Measurements from ENCODE around the gene BBOX1.
"Not testable (repeated sequence)": the region's sequence is repeated elsewhere in the genome, so short reads cannot be mapped to it uniquely, and the experiment has no call there.

Gene BBOX1

DNA sequence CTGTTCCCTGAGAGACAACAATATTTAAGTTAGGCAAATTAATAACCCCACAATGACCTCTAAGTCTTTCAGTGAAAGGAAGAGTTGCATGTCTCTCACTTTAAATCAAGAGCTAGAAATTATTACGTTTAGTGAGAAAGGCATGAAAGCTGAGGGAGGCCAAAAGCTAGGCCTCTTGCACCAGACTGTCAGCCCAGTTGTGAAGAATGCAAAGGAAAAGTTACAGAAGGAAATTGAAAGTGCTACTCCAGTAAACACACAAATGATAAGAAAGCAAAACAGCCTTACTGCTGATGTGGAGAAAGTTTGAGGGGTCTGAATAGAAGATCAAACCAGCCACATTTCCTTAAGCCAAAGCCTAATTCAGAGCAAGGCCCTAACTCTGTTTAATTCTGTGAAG, 45.0 kb downstream of the BBOX1 start:
- no peak for FAIRE-seq

DNA sequence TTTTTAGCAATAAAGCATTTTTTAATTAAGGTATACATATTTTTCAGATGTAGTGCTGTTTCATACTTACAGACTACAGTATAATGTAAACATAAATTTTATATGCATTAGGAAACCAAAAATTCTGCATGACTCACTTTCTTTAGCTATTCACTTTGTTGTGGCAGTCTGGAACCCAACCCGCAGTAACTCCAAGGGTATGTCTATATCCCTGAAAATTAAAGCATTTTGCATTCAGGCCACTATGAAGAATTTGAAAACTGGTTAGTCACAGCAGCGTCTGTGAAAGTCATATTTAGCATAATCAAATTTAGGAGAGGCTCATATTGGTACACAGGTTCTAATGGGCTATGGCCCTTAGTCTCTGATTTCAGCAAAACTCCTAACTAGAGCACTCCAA, 46.8 kb downstream of the BBOX1 start:
- FAIRE-seq: no peak

DNA sequence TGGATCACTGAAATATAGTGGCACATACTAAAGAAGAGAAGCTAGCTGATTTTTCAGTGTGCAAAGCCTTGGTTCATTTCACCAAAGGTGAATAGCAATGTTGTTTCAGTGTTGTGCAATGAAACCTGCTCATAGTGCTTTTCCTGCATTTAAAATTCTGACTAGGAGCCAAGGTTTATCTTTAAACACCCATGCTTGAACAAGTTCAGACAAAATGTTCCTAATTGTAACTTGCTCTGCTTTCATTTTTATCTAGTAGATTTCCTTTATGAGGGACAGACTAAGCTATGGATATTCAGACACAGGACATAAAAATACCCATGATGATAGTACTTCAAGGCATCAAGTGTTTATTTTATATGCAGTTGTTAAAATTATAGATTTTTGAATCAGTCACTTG, 47.7 kb downstream of the BBOX1 start:
- FAIRE-seq: no peak

DNA sequence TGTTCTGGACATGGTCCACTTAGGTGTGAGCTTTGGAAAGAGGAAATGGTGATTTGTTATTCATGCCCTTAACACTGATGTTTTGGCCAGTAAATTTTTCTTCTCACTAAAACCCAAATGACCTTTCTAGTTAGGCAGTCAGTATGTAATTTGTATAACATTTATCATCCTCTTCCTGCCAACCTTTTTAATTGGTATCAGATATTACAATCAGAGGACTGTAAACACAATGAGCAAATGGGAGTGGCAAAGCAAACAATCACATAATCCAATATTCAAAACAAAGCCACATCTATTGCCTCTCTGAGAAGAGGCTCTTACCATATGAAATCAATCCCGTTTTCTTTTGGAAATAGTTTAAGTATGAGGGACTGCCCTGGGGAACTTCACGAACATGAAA, 49.1 kb downstream of the BBOX1 start:
- no peak for FAIRE-seq

DNA sequence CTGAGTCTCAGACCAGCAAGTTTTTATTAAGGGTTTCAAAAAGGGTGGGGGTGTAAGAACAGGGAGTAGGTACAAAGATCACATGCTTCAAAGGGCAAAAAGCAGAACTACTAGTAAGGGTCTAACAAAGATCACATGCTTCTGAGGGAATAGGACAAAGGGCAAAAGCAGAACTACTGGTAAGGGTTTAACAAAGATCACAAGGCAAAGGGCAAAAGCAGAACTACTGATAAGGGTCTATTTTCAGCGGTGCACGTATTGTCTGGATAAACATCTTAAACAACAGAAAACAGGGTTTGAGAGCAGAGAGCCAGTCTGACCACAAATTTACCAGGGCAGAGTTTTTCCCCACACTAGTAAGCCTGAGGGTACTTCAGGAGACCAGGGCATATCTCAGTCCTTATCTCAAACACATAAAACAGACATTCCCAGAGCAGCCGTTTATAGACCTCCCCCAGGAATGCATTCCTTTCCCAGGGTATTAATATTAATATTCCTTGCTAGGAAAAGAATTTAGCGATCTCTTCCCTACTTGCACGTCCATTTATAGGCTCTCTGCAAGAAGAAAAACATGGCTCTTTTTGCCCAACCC, 49.8 kb downstream of the BBOX1 start:
- not testable (repeated sequence) for FAIRE-seq

DNA sequence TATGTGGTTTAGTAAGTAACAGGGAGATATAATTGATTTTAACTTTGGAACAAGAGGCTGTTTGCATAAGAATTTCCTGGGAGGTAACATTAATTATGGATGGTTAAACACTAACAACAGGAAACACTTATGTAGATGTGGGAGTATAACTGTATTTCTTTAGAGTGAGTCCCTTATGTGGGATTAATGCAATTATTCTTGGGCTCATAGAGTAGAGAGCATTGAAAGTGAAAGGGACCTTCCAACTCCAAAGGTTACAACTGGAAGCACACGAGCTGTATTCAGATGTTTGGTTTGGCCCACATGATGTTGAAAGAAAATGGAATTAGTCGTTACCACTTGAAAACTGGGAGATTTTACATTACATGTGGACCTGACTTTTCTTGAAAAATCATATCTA, 53.5 kb downstream of the BBOX1 start:
- no peak for FAIRE-seq

DNA sequence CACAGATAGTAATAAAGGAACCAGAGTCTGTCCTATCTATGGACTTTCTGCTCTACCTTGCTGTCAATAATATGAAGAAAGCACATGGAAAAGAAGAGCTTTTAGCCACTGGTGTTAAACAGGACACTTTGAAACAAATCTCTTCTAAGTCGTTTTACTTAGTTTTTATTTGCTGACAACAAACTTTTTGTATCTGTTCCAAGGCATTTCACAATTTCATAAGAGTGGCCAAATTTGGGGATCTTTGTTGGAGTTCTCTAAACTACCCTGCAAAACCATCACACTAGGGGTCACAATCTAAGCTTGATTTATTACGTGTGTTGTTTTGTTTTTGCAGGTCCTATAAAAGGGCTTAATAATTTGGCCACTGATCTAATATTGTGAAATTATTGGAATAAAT, 54.4 kb downstream of the BBOX1 start:
- no peak for FAIRE-seq

DNA sequence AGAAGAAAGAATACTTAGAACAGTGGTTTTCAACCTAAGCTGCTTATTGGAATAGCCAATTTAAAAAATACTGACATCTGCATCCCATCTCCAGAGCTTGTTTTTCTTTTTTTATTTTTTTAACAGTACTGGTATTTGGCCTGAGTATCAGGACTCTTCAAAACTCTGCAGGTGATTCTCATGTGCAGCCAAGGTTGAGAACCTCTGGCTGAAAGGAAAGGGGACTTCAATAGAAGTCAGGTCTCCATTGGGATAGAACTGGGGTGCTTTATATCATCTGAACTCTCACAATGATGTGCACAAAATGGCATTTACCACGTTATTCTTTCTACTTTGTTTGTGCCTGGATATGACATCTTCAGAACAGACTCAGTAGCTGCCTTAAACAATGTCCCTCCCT, 55.3 kb downstream of the BBOX1 start:
- no peak for FAIRE-seq

DNA sequence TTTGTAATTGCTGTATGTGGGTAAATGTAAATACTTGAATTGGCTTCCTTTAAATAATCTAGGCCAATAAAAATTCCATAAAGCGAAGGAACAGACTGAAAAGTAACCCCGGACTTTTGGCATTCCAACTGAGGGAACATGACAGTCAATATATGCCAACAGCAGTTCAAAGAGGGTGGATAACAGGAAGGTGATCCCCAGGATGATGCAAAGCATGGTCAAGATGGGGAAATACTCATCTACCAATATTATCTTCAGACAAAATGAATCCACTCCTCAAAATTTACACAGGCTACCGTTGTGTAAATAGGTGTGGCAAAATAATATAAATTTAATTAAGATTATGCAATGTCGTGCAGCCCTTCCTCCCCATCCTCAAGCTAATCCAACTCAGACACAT, 56.9 kb downstream of the BBOX1 start:
- no peak for FAIRE-seq

DNA sequence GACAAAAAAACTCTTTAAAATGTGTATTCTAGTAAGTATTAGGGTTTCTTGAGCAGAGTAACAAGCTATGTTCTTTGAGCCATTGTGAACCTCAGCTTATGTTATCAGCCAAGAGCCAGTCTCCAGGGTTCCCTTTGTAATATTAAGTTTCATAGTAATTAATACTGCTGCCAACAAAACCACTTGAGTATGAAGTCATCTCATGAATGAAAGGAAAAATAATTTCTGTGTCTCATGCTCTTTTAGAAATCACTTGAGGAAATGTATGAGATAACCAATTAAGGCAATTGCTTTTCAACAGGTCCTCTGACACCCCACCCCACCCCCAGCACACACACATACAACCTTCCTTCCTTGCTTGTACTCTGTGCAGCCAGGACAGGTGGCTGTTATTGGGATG, 59.9 kb downstream of the BBOX1 start:
- no peak for FAIRE-seq

DNA sequence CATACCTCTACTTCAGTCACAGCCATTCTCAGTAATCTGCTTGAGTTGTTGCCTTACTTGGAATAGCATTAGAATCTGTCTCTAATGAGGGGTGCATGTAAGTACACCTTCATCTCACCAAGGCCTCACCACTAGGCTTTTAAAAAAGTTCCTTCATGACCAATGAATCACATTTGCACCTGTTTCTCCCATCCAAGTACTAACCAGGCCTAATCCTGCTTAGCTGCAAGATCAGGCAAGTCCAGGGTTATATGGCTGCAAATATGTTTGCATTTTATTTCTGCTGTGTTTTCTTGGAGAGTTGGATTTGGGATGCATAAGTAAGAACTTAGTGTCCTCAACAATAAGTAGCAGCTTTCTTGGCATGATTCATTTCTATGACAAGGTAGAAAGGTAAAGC, 66.9 kb downstream of the BBOX1 start:
- FAIRE-seq: no peak

DNA sequence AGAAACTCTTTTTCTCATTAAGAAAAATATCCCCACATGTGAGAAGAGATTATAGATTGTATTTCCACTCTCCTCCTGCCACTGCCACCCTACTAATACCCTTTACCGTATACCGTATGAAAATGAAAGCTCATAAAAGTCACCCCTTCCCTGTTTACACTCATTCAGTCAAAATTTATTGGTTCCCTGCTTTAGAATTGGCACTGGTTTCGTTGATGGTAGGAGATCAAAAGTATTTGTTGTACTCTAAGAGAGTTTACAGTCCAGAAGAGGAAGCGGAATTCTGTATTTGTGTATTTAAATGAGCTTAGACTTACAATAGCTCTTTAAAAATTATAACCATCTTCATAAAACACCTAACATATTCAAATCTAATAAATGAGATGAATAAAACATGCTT, 68.2 kb downstream of the BBOX1 start:
- no peak for FAIRE-seq

DNA sequence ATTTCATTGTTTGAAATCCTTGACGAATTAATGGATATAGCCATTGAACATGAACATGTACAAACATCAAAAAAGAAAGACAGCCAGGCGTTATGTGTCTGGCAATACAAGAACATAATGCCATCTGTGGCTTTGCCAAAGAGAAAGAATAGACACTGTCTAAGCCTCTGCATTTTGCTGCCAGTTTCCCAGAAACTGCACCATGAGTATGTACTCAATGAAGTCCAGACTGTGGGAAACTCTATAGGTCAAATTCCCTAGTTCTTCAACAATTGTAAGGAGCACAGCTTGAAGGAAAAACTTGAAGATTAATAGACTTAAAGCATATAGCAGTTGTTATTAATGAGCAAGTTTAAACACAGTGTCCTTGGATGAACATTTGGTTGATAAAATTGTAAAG, 71.3 kb downstream of the BBOX1 start:
- FAIRE-seq: no peak

DNA sequence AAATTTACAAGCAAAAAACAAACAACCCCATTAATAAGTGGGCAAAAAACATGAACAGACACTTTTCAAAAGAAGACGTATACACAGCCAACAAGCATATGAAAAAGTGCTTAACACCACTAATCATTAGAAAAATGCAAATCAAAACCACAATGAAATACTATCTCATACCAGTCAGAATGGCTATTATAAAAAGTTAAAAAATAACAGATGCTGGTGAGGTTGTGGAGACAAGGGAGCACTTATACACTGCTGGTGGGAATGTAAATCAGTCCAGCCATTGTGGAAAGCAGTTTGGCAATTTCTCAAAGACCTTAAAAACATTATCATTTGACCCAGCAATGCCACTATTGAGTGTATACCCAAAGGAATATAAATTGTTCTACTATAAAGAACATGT, 72.3 kb downstream of the BBOX1 start:
- no peak for FAIRE-seq

DNA sequence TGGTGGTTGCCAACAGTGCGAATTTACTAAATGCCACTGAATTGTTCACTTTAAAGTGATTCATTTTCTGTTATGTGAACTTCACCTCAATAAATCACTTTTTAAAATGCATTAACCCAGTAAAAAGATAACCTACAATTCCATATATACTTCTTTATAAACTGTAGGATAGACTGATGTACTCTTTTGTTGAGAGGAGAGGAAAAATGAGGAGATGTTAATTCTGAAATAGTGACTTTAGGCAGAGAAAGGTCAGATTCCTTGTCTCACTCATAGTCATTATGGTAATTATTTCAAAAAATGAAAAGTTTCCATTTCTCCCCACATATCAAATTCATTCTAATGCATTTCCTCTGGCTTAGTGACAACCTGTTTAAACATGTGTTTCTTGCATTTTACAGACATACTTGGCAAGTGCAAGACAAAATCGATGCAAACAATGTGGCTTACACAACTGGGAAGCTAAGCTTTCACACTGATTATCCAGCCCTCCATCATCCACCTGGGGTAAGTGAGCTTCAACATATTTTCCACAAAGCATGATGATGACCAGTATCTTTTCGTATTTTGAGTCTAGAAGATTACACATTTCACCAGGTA, 74.5 kb downstream of the BBOX1 start:
- no peak for FAIRE-seq

DNA sequence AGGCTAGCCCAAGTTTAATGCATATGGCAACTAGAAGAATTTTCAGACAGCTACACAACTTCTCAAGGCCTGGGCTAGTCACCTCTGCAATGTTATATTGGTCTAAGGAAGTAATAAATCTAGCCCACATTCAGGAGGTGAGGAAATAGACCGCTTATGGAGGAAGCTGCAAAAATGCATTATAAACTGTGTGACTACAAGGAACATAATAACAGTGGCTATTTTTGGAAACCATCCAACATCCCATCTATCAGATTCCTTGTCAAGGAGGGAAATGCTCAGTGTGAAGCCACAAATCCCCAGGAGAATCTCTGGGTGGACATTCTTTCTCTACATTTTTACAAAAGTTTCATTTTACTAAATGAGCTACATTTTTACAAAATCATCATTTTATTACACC, 76.1 kb downstream of the BBOX1 start:
- FAIRE-seq: no peak

DNA sequence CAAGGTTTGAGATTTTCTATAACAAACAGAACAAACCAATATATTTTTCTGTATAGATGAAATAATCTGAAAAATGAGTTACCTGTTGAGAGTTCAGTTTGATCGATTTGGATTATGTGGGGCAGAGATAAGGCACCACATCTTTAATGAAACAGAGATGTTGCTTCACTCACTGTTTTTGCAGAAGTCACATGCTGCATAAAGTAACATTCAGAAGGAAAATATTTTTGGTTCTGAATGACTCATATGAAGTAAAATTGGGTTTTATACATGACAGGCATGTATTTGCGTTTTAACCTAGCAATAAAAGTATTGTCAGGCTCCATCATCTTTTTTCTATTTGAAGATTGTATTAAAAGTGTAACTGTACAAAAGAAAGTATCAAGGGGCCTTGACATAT, 77.8 kb downstream of the BBOX1 start:
- no peak for FAIRE-seq

DNA sequence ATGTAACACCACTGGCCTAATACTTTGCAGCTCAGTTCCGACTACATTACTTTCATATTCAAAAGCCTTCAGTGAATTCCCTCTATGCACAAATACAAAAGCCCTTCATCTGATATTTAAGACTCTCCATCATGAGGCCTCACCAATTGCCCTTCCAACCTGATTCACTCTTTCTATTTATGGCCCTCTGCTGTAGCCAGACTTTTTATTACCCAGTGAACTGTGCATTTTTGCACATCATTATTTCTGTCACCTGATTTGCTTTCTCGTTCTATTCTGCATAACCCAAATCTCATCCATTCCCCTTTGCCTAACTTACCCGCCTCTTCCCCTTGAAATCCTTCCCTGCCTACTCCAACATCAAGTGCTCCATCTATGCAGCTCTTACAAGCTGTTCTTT, 78.3 kb downstream of the BBOX1 start:
- no peak for FAIRE-seq

DNA sequence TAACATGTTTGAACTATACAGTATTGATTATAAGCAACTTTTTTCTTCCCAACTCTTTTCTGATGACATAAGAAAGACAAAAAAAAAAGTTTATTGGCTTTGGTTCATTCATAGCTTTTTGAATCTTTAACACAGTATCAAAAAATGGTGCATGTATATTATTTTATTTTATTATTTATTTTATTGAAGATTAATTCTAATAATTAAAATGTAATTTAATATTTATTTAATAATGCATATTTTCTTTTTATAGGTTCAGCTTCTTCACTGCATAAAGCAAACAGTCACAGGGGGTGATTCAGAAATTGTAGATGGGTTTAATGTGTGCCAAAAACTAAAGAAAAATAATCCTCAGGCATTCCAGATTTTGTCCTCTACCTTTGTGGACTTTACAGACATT, 78.8 kb downstream of the BBOX1 start:
- FAIRE-seq: no peak

DNA sequence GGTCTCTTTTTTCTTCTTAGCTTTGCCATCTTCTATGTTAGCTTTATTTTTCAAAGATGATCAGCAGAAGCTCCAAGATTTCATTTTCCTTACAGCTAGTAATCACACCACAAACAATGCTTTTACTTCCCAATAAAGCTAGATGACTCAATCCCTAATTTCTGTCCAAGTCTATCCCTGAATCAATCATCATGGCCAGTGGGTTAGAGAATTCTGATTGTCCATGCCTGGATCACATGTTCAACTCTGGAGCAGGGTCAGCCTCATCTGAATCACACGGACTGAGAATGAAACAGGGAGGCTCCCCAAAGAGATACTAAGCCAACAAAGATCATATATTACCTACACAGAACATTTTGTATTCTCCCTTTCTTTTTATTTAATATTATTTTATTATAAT, 79.6 kb downstream of the BBOX1 start:
- no peak for FAIRE-seq

DNA sequence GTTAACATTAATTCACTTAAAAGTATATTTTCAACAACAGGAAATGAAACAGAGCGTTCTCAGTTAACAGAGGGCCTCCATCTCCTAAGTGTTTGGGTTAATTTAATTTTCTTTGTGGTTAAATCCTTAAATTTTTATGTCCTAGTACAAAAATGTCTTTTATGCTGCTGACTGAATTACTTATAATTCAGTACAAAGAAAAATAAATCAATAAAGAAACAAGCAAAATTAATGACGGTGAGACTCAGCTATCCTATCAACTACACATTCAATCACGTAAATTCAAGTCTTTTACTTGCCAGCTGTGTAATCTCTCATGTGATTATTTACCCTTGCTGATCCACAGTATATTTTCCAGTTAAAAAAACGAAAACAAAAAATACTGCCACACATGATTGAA, 81.4 kb downstream of the BBOX1 start:
- FAIRE-seq: no peak

DNA sequence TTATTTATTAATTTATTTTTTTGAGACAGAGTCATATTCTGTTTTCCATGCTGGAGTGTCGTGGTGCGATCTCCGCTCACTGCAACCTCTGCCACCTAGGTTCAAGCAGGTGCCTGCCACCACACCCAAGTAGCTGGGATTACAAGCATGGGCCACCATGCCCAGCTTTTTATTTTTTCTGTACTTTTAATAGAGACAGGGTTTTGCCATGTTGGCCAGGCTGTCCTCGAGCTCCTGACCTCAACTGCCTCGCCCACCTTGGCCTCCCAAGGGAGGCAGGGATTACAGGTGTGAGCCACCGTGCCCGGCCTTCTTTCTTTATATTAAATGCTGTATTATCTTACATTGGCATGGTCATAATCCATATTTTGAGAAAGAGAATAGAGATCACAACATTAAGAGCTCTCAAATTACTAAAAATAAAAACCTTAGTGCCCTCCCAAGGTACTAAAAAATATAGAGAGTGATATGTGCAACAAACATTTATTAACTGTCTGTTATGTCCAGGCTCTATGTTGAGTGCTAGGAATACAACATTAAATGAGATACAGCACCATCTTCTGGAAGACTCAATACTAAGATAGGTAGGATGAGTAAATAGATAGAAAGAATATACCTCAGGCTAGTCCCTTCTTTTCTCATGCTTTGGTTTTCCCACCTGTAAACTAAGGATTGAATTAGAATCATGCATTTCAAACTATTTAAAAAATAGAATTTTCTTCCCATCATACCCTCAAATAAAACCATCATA, 84.1 kb downstream of the BBOX1 start:
- FAIRE-seq: no peak

DNA sequence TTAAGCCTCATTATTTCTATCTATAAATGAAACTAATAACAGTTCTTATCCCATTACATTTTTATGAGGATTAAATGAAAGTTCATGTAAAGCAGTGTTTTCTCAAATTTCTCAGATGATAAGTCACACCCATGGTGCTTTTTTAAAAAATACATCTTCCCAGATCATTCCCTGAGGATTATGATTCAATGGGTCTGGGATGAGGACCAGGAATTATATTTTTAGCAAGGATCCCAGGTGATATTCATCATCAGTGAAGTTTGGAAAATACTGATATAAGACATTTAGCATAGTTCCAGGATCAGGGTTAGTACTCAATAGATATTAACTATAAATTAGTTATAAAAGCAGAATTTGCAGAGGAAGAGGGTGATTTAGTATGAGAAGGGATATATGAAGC, 89.1 kb downstream of the BBOX1 start:
- FAIRE-seq: no peak

DNA sequence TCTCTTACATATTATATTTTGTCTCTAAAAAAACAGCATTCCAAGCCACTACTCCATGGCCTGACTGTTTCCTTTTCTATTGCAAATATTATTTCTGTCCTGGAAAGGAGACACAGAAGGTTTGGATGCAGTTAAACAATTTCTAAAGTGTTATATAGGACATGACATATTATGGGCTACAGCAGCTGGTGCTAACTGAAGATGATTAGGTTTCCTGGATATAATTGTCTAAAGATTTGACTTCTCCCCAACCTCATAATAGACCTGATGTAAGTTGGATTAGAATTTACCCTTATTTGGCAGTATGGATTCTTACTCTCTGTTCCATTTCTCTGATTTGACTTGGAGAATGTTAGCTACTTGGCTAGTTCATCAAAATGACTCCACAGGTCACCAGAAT, 90.2 kb downstream of the BBOX1 start:
- no peak for FAIRE-seq

DNA sequence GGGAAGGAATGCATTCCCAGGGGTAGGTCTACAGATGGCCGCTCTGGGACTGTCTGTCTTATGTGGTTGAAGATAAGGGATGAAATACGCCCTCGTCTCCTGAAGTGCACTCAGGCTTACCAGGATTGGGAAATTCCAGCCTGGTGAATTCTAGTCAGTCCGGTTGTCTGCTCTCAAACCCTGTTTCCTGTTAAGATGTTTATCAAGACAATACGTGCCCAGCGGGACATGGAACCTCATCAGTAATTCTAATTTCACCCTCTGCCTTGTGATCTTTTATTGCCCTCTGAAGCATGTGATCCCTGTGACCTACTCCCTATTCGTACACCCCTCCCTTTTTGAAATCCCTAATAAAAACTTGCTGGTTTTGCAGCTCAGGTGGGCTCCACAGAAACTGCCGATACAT, 95.3 kb downstream of the BBOX1 start:
- not testable (repeated sequence) for FAIRE-seq
